Lung (tissue), 12 donors: ENCODE data around the gene ATXN1. TPM values are rescaled to one million over a fixed set of nuclear protein-coding genes. Genes with fewer than 3 reads are reported as not detected.

Source experiments
- ATAC-seq: fragments of 200-7000 bp; cut with Tn5 transposase; one replicate; pipeline ENCODE4 v1.9.1; 2020; ENCODE audit warnings: moderate number of reproducible peaks; ENCODE audit not compliant: insufficient read depth, low FRiP score
- DNase-seq, 3 donors: peaks; one replicate each; pipeline ENCODE4 v3.0.0-alpha.2; 2013 to 2017
- H3K27ac ChIP-seq, 2 donors: one replicate each; pipeline ENCODE4 v1.5.1; 2013; ENCODE audit warnings: mild to moderate bottlenecking in 2 of 2, moderate library complexity in 2 of 2, control low read depth in 1 of 2, inconsistent platforms in 1 of 2, low read depth in 1 of 2, low read length in 1 of 2
- H3K27me3 ChIP-seq, 3 donors: one replicate each; pipeline ENCODE4 v1.5.1; 2013; ENCODE audit warnings: low read length in 2 of 3; ENCODE audit not compliant: control insufficient read depth in 3 of 3, insufficient read depth in 3 of 3
- H3K36me3 ChIP-seq, 4 donors: one replicate each; pipeline ENCODE4 v1.5.1; 2013; ENCODE audit warnings: low read length in 4 of 4, mild to moderate bottlenecking in 1 of 4, moderate library complexity in 1 of 4; ENCODE audit not compliant: control insufficient read depth in 4 of 4, insufficient read depth in 4 of 4
- H3K4me1 ChIP-seq, 5 donors: one replicate each; pipeline ENCODE4 v1.5.1; 2013; ENCODE audit warnings: low read length in 5 of 5, mild to moderate bottlenecking in 2 of 5, moderate library complexity in 1 of 5; ENCODE audit not compliant: control insufficient read depth in 5 of 5, insufficient read depth in 5 of 5
- H3K4me3 ChIP-seq: one replicate; pipeline ENCODE4 v1.5.1; 2013; ENCODE audit warnings: mild to moderate bottlenecking, control low read depth, moderate library complexity
- H3K9ac ChIP-seq, 2 donors: one replicate each; pipeline ENCODE4 v1.5.1; 2013; ENCODE audit warnings: low read length in 2 of 2, control low read depth in 1 of 2; ENCODE audit not compliant: insufficient read depth in 1 of 2
- H3K9me3 ChIP-seq, 4 donors: one replicate each; pipeline ENCODE4 v1.5.1; 2013; ENCODE audit warnings: low read length in 3 of 4, mild to moderate bottlenecking in 1 of 4, moderate library complexity in 1 of 4; ENCODE audit not compliant: control insufficient read depth in 4 of 4, insufficient read depth in 3 of 4
- CTCF ChIP-seq: IDR thresholded peaks from 2 replicates; pipeline ENCODE4 v1.5.1; 2012; ENCODE audit warnings: mild to moderate bottlenecking; ENCODE audit errors: control extremely low read depth, extremely low read depth
- WGBS, 2 donors: extraction: QIAGEN DNeasy Blood & Tissue Kit; methylation state at CpG; one replicate each; pipeline ENCODE4 v1.1.7; 2013; 5-methylcytosine and 5-hydroxymethylcytosine counted together
- polyA plus RNA-seq, 2 donors: library from polyadenylated mRNA; stranded (reverse); fragments of 200-250 nt; gene quantifications; one replicate each; pipeline ENCODE4 v1.2.1, GENCODE V29; 2013
- total RNA-seq, 2 donors: library from RNA; depleted of rRNA in 1 of 2; stranded (reverse); fragments of >200 nt in 1 of 2; gene quantifications; one replicate each; pipeline ENCODE4 v1.2.1, GENCODE V29; 2014 to 2021
- donor health status: control.
- donor health status: control.
- donor health status: Bipolar disorder and iron deficiency.
- donor health status: healthy.
- donor health status: DM: yes; HTN: yes; CAD: no.

Gene ATXN1
- total and polyA plus RNA-seq, 4 donors: 9.7 to 108 (median 34.9) TPM

GRCh38 chr6:16252686-16253299 lies 508.5 kb downstream of the ATXN1 start:
- no peak for ATAC-seq
- H3K36me3 ChIP-seq: peaks cover 0 to 9% (median 3%) of the 10 kb centered on the region in 4 donors
- H3K4me1 ChIP-seq: peaks cover 0 to 5% (median 3%) of the 10 kb centered on the region in 5 donors
- no peak overlapping the region for H3K9ac ChIP-seq
- no peak for DNase-seq
- H3K27me3 ChIP-seq: no peaks in the 10 kb centered on the region
- WGBS, 2 donors: 65 to 80% methylated on average over 2 of the region's 2 CpGs
- H3K9me3 ChIP-seq: peaks cover 0 to 2% (median 0%) of the 10 kb centered on the region in 4 donors
- H3K27ac ChIP-seq: no peak overlapping the region
- no peak overlapping the region for H3K4me3 ChIP-seq
- TF ChIP-seq CTCF: no peak

GRCh38 chr6:16251706-16252105 lies 509.6 kb downstream of the ATXN1 start:
- H3K4me3 ChIP-seq: no peak overlapping the region
- H3K27ac ChIP-seq: no peak overlapping the region
- no peaks in the 10 kb centered on the region for H3K9me3 ChIP-seq
- no peak for TF ChIP-seq CTCF
- 93 to 96% methylated on average over 2 of the region's 2 CpGs for WGBS, 2 donors
- no peak overlapping the region for H3K9ac ChIP-seq
- no peak for ATAC-seq
- peaks cover 0 to 12% (median 0%) of the 10 kb centered on the region in 4 donors for H3K36me3 ChIP-seq
- peaks cover 0 to 5% (median 1%) of the 10 kb centered on the region in 5 donors for H3K4me1 ChIP-seq
- H3K27me3 ChIP-seq: no peaks in the 10 kb centered on the region
- no peak for DNase-seq

- DNase-seq: no peak
- TF ChIP-seq CTCF: no peak
- H3K9me3 ChIP-seq: no peaks in the 10 kb centered on the region
- peaks cover 0 to 10% (median 0%) of the 10 kb centered on the region in 5 donors for H3K4me1 ChIP-seq
- H3K4me3 ChIP-seq: no peak overlapping the region
- ATAC-seq: no peak
- 96 to 100% methylated on average over 1 of the region's 1 CpG for WGBS, 2 donors
- peaks cover 0 to 12% (median 0%) of the 10 kb centered on the region in 4 donors for H3K36me3 ChIP-seq
- H3K27me3 ChIP-seq: no peaks in the 10 kb centered on the region
- H3K27ac ChIP-seq: no peak overlapping the region
- no peak overlapping the region for H3K9ac ChIP-seq
Measured at GRCh38 chr6:16249971-16250370, 511.3 kb downstream of the ATXN1 start.
